ENCODE measurements around the gene ETF1.

The ETF1 gene

DNA sequence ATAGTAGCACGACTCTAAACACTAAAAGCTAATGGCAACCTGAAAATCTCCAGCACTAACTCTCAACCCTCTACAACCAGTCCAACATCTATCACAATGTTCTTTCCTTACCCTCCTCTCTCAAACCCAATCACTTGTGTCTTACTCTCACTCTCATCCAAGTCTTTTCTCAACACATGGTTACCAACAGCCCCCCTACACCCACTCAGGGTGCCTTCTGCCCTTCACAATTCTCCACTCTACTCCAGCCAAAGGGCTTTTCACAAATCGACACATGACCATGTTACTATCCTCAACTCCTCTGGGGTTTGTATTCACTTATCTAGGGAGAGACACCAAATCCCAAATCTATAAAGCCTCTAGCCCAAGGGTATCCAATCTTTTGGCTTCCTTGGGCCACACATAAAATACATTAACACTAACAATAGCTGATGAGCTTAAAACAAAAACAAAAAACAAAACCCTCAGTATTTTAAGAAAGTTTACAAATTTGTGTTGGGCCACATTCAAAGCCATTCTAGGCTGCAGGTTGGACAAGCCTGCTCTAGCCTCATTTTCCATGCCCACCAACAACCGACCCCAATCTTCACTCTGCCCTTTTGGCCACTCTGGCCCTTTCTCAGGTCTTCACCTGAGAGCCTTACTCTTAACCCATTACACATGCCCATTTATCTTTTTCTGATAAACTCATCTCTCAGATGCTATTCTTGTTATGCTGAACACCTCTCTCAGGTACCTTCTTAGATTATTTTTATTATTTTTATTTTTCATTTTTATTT, 20.5 kb upstream of the ETF1 start:
- FAIRE-seq = no peak
- DNase-seq (ENCODE audit: low spot score) = no peak

DNA sequence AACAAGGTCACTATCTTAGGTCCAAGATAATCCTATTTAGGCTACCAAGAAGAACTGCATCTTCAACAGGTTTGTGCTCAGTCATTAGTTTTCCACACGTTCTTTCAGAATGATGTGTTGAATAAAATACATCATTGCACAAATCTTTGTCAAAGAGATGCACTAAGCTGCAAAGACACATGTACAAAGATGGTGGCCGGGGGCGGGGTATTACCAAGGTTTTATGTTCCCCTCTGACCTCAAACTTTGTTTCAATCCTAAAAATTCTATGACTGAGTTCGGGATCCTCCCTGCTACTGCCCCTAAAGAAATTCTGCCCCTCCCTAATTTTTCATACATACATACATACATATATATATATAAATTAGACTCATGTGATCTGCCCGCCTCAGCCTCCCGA, 17.9 kb upstream of the ETF1 start:
- FAIRE-seq = no peak

DNA sequence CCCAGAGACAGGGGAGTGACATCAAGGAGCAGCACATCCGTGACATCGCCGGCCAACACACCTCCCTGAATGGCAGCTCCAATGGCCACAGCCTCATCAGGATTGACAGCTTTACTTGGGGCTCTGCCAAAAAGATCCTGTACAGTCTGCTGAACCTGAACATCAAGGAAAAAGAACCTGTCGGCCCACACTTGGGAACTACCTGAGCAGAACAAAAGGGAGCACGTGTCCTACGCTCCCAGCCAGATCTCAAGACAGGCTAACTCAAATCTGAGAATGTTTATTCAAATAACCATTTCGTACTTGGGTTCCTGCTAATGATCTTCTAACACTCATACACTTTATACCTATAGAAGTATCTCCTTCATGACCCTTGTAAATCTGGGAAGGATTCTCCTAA, 16.9 kb upstream of the ETF1 start:
- FAIRE-seq (no peak), DNase-seq (ENCODE audit: low spot score) (no peak)

More for the DNA sequence above, 17.9 kb upstream of the ETF1 start:
- no peak for DNase-seq (ENCODE audit: low spot score)

DNA sequence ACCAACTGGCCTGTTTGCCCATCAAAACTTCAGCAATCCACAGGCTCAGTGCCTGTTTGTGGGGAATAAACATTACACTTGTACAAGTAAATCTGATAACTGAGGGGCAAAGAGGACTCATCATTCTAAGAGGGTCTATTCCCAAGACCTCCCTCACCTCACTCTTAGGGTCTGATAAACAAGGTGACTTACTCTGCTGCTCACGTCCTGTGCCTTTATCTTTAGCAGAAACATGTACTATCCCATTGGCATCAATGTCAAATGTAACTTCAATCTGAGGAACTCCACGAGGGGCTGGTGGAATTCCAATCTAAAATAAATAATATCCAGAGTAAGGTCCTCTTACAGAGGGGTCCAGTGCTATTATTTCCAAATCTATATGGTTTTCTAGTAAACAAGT, 14.6 kb upstream of the ETF1 start:
- DNase-seq (ENCODE audit: low spot score) (no peak), FAIRE-seq (no peak)

DNA sequence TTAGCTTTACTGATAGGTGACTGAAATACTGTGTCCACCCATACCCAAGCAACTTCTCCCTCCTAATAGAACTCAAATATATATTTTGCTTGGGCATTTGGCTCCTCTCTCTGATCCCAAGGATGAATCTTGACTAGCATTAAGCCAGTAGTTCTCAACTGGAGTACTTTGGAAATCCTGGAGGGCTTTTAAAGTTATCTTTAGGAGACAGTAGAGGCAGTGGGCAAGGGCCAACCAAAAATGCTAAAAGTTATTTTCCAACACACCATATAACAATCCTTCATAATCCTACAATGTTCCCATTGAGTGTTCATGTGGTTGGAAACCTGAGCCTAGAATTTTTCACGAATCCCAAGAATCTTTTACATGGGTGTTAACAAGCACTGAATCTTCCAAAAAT, 11.1 kb upstream of the ETF1 start:
- DNase-seq (ENCODE audit: low spot score) (no peak), FAIRE-seq (no peak)

DNA sequence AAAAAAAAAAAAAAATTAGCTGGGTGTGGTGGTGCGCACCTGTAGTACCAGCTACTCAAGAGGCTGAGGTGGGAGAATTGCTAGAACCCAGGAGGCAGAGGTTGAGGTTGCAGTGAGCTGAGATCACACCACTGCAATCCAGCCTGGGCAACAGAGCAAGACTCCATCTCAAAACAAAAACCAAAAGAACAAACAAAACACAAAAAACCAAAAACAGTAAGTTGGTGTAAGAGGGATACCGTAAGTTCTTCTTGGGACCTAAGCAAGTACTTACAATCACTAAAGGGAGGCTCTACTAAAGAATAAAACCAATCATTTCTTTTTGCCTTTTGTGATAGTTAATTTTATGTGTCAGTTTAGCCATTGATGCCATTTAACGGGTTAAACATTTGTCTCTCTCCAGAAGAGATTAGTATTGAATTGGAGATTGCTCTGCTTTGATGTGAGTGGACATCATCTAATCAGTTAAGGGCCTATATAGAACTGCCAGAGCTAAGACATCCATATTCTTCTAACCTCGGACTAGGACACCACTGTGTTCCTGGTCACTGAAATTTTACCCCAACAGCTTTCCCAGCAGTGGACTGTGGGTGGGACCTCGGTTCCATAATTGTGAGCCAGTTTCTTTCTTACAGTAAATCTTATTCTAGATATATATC, 10.5 kb upstream of the ETF1 start:
- FAIRE-seq = no peak

DNA sequence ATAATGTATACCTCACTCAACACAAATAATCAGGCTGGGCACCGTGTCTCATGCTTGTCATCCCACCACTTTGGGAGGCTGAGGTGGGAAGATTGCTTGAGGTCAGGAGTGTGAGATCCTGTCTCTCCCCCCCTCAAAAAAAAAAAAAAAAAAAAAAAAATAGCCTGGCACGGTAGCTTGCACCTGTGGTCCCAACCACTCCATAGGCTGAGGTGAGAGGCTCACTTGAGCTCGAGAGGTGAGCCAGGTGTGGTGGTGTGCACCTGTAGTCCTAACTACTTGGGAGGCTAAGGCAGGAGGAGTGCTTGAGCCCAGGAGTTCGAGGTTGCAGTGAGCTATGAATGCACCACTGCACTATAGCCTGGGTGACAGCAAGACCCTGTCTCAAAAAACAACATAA, 9.6 kb upstream of the ETF1 start:
- no peak for DNase-seq (ENCODE audit: low spot score)
- no peak for FAIRE-seq

More for the DNA sequence above, 10.5 kb upstream of the ETF1 start:
- DNase-seq (ENCODE audit: low spot score) = no peak

DNA sequence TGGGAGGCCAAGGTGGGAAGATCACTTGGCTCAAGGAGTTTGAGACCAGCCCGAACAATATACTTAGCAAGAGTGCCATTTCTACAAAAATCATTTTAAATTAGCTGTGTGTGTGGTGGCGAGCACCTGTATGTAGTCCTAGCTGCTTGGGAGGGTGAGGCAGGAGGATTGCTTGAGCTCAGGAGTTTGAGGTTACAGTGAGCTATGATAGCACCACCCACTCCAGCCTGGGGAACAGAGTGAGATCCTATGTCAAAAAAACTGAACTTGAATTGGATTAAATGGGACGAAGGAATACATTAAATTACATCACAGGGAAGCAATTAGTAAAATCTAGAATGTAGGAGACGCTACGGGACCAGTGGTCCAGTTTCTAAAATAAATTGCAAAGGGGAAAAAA, 6.4 kb upstream of the ETF1 start:
- FAIRE-seq (no peak), DNase-seq (ENCODE audit: low spot score) (no peak)

DNA sequence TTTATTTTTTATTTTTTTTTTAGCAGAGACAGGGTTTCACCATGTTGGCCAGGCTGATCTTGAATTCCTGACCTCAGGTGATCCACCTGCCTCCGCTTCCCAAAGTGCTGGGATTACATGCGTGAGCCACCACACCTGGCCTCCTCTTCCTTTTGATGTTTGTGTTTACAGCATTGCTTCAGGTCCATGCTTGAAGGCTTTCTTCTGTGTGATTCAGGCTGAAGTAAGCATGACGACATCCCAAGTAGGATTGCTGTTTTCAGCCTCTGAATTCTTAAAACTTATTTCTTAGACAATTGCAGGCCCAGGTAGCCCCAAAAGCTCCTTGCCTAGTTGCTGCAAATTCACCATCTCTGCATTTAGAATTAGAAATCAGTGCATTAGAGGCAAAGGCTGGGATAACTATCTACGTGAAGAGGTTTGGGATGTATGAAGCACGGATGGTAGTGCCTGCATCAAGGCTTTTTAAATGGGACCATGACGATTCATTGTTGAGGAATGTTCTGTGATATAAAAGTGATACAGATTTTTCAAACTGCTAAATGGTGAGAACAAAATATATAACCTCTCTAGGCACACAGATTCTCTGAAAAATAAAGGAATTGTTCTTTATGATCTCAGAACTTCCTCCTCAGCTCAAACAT, 3.0 kb upstream of the ETF1 start:
- FAIRE-seq (no peak), DNase-seq (ENCODE audit: low spot score) (no peak)

DNA sequence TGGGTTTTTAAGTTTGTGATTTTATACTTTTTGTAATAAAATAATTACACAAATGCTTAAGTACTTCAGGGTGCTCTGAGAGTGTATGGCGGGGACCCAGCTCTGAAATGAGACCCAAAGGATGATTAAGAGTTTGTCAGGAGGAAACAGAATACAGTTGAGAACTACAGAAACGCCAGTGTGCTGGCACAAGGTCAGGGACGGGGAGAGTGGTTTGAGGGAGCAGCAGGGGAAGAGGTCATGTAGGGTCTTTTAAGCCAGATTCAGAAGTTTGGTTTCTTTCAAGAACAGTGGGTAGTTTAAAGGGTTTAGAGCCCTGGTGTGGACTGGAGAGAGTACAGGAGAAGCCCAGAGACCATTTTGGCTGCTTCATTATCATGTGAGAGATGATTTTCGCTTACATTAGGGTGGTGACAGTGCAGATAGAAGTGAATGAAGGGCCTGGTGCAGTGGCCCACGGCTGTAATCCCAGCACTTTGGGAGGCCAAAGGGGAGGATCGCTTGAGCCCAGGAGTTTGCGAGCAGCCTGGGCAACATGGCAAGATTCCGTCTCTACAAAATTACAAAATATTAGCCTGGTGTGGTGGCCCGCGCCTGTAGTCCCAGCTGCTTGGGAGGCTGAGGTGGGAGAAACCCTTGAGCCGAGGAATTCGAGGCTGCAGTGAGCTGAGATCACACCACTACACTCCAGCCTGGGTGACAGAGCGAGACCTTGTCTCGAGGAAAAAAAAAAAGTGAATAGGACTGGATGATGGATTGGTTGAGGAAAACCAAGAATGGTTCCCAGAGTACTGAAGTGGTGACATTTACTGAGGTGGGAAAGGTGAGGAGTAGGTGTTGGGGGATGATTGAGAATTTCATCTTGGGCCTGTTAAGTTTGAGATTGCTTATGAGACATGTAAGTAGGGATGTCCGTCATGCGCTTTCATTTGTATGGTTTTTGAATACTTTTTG, 1.4 kb upstream of the ETF1 start:
- DNase-seq (ENCODE audit: low spot score) = no peak
- FAIRE-seq = no peak

DNA sequence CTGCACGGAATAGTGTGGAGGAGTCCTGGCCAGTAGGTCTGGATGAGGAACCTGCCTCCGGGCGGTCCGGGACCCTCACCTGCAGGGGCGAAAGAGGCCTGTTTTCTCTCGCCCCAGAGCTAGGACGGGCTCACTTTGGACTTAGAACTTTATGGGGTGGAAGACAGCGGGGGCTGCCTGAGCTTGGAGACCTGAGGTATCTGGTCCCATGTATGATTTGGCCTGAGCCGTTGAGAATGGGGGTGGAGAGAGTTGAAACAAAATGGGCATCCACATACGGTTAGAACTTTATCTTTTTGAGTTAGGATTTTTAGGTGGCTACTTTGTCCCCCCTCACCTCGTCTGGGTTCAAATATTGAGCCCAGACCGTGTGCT, 681 bp upstream of the ETF1 start:
- DNase-seq (ENCODE audit: low spot score) (peak; percentile 60), FAIRE-seq (no peak)

DNA sequence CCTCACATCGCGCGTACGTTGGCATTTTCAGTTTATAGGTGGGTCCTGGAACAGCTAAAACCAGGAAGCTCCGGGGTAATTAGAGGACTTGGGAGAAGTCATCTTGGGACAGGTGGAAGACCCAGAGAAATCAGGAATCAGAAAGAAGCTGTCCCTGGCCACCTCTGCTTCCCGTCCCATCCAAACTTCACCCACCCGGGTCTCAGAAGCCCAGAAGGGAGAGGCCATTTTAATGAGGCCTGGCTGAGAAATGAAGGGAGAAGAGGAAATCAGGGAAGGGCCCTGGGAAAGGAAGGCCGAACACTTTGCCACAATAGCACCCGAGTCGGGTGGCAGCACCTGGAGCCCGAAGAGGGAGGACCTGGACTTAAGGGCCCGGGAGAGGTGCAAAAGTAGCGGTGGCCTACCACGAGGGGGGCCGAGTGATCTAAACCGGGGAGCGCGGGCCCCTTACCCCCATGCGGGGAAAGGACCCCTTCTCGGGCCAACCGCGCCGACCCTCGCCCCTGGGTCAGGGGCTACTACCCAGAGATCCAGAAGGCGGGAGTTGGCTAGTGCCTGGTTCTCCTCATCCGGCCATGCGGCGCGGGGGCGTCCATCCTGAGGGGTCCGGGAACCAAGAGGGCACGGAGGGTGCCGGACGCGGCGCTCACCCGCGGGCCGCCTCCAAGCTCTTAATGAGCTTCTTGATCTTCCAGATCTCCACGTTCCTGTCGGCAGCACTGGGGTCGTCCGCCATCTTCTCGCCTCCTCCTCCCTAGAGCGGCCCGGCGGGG, 668 bp downstream of the ETF1 start:
- DNase-seq (ENCODE audit: low spot score) (no peak), FAIRE-seq (no peak)

DNA sequence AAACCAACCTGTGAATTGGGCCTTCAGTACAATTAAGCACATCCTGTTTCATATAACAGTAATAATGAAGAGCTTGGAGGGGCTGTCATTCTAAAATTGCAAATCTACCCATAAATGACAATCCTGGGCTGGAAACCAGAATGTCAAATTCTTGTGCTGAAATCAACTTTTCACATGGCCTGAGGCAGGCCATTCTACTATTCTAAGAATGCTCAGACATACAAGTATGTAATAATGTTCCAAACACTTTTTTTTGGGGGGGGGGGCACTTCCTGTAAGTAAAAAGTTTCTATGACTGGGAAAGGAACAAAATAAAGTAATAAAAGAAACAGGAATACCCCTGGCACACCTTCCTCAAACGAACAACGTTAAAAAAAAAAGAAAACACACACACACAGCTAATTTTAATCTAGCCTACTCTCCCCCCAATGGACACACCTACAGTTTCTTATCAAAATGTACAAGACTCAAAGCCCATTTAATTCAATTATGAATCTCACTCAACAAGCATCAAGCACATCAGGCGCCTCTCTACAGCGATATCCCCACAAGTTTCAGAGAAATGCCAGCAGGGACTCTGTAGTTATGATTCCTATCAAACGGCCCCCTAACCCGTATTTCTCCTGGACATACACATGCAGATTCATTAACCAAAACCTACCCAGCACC, 1.4 kb downstream of the ETF1 start:
- FAIRE-seq (no peak), DNase-seq (ENCODE audit: low spot score) (no peak)

DNA sequence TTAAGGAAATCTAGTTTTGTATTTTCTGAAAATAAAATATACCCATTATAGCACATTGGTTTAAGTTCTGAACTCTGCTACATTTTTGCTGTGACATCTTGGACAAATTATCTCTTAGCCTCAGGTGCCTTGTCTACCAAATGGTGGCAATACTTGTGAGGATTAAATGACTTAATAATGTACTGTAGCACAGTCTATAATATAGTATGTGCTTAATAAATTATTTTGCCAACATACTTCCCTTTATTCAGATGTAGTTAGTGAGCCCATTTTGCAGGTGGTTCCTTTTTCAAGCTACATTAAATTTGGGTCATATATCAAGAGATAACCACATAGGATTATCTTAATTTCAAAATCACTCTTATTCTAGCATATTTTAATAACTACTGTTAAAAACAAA, 3.2 kb downstream of the ETF1 start:
- no peak for FAIRE-seq

DNA sequence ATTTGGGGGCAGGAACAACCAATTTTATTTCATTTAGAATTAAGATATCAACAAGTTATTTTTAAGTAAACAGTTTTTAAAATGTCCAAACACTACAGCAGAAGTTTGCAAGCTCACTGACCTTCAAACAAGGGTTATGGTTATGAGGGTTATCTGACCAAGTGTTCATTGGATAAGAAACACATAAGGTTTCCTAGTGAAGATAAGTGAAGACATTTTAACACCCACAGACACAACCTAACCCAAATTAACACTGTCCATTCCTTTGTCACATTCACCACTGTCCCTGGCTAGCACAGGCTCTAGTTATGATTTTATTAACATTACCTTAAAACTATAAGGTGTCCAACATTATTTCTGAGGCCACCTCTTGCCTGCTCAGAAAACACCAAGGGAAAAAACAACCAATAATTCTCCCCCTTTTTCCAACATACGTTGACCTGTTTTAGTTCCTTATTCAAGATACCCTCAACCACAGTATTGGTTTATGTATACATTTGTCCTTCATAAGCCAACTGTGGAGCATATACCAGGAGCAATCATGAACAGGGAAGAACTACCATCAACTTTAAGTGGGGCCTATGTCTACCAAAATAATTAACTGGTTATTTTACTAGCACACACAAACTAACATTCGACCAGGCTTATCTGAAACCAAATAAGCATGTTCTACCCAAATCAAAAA, 4.0 kb downstream of the ETF1 start:
- FAIRE-seq (no peak), DNase-seq (ENCODE audit: low spot score) (no peak)

More for the DNA sequence above, 3.2 kb downstream of the ETF1 start:
- DNase-seq (ENCODE audit: low spot score) = no peak

DNA sequence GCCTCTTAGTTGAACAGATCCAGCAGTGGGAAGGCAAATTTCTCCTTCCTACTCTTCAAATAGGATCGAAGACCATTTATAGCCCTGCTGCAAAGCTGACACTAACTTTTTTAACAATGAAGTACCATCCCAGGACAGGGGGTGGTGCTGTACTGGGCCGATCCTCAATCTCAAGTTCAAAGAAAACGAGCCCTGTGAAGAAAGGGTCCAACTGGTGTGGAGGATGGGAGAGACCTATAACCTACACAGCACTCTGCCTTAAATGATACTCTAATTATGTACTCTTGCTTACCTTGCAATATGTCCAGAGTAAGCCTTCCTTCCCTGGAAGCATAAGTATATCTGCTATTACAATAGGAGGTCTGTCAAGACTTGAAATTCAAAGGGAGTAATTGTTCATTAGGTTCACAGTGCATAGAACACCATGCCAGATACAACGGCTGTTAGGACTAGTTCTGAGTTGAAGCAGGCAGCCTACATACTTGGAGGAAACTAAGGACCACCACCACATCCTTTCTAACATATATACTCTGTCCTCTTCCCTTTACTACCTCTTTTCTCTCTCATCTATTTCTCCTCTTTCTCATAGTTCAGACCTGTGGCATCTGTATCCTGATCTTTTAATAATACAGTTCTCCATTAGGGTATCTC, 6.2 kb downstream of the ETF1 start:
- FAIRE-seq (no peak), DNase-seq (ENCODE audit: low spot score) (no peak)

DNA sequence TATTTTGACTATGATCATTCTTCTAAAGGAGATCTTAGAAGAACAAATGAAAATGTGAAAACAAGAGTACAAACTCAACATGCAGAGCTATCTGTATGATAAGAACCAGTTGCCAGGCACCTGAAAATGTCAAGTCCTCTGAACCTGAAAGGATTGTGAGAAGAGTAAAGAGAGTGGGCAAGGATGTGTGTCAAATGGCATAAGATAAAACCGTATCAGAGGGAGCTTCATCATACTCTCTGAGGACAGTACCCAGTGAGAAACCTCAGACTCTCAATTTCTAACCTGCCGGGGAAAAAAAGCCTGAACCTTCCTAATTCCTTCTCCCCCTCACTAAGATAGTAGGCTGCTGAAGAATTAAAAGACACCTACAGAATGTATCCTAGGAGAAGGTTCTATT, 6.8 kb downstream of the ETF1 start:
- FAIRE-seq = no peak
- no peak for DNase-seq (ENCODE audit: low spot score)

DNA sequence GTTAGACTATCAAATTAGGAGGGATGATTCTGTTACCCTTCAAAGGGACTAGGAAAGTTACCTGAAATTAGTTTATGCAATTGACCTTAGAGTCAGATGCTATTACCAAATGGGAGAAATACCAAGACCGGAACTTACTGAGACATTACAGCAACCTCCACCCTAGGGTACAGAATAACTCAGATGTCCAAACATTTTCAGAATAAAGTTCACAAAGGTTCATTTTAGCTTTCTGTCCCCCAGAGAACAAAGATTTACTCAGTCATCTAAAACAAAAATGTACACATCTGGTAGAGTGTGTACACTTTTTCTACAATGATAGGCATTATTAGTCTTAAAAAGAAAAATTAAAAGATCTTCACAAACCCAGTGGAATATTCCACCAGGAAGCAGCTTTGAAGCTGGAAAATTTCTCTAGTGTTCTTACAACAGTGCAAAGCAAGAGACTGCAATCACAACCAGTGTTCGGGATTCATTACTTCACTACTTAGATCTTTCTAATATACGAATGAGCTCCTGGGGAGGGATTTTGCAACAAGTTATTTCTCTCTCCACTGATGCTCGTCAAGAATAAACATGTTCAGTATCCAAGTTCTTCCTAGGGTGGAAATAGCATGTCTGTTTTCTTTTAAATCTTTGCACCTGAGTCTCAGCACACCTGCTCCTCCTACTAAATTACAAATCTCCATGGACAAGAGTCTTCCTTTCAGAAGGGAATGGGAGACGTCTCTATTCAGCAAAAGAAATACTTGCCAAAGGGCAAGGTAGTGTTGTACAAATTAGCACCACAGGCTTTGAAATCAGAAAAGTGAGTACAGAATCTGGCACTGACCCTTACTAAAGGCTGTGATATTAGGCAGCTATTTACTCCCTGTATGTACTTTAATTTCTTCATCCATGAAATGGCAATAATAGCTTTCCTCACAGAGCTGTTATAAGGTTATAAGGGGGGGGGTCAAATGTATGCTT, 8.8 kb downstream of the ETF1 start:
- no peak for FAIRE-seq
- no peak for DNase-seq (ENCODE audit: low spot score)

Measured in urothelium cell line (cell line).